ENCODE measurements around the gene OPN5. TPM values are rescaled to one million over a fixed set of nuclear protein-coding genes. Genes with fewer than 3 reads are reported as not detected.

OPN5 gene
- total RNA-seq, 1 donor from 2014 or later = not detected

GRCh38 chr6:47859175-47859574, 77.3 kb downstream of the OPN5 start:
- DNase-seq (ENCODE audit: low spot score) = no peak

DNA sequence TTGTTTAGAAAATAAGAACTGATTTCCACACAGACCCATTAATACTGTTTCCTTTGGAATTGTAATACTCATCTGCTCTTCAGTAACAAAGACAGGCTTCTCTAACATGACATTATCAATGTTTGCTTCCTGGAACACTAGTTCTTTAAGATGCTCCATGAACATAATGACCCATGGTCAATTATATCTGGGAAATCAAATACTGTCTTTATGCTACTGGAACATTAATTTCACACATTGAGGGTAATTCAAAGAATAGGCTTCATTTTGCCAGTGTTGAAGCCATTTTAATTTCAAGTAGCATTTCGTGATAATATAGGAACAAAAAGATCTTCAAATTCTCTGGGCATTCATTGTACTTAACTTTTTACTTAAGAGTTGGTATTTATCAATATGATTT, 80.9 kb downstream of the OPN5 start:
- DNase-seq (ENCODE audit: low spot score) = no peak

DNA sequence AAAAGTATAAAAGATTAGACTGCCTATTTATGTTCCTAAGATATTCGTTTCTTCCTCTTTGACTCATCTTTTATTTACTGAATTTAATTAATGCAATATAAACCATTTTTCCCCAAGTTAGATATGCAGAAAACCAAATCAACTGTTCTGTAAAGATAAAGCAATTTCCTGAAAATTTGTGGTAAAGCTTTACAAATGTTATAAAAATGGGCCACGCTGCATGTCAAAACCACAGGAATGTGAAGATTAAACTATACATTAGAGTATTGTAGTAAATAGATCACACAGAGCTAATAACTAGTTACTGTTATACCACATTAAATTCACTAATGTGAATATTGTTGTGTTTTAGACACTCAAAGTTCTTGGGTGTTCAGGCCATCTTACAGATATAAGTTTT, 83.4 kb downstream of the OPN5 start:
- no peak for DNase-seq (ENCODE audit: low spot score)

- no peak for DNase-seq (ENCODE audit: low spot score)
Observed at GRCh38 chr6:47875593-47875992, 93.8 kb downstream of the OPN5 start.

Other genes starting within 250 kb of the OPN5 start
- 6.5 TPM for gene ADGRF4, start 83.5 kb upstream of the OPN5 start, total RNA-seq

Measured in ureter (tissue), 1 donor.